ENCODE measurements around the gene ADA.

- no peak for TF ChIP-seq POLR2A (IDR thresholded peaks at IDR 0.05; ENCODE audit: extremely low read depth, insufficient read length)
- TF ChIP-seq CTCF (IDR thresholded peaks at IDR 0.05; ENCODE audit: low read depth, low read length): no peak
- no peak for TF ChIP-seq MYC (IDR thresholded peaks at IDR 0.05; ENCODE audit: low read depth, low read length)
- TF ChIP-seq, protein P1, sequence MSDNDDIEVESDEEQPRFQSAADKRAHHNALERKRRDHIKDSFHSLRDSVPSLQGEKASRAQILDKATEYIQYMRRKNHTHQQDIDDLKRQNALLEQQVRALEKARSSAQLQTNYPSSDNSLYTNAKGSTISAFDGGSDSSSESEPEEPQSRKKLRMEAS (IDR thresholded peaks at IDR 0.05; ENCODE audit: low read depth, low read length): no peak
These were observed 44.3 kb upstream of the ADA start for GRCh38 chr20:44695674-44696300.
